ENCODE data around the gene CLEC7A.

DNA sequence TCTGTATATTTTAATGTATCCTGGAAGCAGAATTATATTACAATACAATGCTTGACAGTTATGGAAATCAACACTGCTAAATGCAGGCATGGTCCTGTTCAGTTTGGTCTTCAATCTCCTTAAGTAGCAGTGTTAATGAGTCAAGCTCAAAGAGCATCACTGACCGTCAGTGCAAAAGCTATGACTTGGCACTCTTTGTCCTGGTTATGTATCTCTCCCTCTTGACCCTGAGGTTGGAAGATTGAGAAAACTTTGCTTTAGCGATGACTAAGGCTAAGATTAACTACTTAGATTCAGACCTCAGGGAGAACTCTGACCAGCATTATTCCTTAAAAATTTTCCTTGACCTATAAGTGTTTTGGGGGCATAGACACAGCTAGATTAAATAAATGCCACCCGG is 10.9 kb downstream of the CLEC7A start:
- TF ChIP-seq, protein P1, sequence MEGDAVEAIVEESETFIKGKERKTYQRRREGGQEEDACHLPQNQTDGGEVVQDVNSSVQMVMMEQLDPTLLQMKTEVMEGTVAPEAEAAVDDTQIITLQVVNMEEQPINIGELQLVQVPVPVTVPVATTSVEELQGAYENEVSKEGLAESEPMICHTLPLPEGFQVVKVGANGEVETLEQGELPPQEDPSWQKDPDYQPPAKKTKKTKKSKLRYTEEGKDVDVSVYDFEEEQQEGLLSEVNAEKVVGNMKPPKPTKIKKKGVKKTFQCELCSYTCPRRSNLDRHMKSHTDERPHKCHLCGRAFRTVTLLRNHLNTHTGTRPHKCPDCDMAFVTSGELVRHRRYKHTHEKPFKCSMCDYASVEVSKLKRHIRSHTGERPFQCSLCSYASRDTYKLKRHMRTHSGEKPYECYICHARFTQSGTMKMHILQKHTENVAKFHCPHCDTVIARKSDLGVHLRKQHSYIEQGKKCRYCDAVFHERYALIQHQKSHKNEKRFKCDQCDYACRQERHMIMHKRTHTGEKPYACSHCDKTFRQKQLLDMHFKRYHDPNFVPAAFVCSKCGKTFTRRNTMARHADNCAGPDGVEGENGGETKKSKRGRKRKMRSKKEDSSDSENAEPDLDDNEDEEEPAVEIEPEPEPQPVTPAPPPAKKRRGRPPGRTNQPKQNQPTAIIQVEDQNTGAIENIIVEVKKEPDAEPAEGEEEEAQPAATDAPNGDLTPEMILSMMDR (IDR thresholded peaks at IDR 0.05): no peak
- TF ChIP-seq POLR2AphosphoS5 (IDR thresholded peaks at IDR 0.05): no peak
- no peak for TF ChIP-seq POLR2A (IDR thresholded peaks at IDR 0.05)
